Measurements from ENCODE around the gene MYO16.

The MYO16 gene

DNA sequence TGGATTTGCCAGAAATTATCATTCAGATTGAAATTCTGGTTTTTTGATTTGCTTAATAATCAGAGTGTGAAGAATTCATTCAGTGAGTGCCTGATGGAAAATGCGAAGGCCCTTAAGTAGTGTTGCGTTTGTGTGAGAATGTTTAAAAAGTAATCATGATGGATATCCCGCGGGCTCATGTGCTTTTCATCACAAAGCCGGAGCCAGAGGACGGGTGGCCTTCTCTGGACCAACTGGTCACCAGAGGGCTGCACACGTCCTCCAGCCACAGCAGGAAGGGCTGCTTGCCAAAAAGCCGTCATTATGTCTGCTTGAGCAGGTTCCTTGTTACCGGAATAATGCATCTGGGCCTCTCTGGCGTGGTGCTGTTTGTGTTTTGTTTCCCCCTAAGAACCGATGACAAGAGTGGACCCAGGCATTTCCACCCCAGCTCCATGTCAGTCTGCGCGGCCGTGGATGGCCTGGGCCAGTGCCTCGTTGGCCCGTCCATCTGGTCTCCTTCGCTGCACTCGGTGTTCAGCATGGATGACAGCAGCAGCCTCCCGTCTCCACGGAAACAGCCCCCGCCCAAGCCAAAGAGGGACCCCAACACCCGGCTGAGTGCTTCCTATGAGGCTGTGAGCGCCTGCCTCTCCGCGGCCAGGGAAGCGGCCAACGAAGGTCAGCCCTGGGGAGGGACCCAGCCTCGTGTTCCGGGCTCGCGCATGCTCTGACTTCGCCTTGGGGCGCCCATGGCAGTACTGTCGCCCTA is 497.7 kb downstream of the MYO16 start:
- no peak for DNase-seq (ENCODE audit: low read depth)

DNA sequence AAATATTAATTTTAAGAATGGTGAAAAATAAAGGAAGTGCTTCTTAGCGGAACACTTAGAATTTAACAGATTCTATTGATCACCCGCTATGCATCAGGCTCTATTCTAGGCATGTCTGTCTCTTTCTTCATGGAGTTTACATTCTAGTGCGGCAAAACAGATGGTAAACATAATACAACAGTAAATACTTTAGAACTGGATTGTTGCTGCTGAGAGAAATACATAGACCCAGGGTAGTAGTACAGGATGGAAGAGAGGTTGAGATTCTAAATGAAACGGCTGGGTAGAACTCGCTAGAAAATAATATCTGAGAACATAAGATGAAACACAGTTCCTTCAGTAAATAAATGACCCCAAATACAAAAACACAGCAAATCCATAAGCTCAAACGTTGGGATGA is 498.7 kb downstream of the MYO16 start:
- no peak for DNase-seq (ENCODE audit: low read depth)

DNA sequence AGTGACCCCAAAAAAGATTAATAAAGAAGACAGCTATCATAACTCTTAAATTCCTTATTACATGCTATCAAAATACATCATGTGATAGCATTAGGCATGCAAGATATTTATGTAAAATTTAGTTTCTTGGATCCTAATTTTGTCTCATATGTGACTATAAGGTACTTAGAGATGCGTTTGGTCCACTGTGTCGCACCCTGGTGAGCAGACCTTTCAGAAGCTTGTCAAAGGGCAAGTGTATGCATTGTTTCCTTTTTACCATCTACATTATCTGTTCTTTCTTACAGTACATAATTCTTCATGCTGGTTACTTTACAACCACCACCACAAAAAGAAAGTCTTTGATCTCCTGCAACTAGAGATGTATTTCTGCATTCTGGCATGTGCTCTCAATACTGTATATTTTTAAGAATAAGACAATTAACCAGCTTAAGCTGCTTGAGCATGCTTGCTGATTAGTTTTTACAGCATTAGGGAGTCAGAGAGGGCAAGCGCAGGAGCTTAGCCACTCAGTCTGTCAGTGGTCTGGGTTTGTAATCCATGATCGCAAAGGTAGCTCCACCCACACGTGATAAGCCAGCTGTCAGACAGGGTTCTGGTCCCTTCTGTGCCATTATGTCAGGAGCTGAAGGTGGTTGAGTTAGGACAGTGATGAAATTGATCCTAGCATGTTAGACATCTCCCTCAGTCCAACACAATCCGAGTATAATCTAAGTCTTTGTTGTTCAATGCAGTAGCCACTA is 500.9 kb downstream of the MYO16 start:
- no peak for DNase-seq (ENCODE audit: low read depth)

DNA sequence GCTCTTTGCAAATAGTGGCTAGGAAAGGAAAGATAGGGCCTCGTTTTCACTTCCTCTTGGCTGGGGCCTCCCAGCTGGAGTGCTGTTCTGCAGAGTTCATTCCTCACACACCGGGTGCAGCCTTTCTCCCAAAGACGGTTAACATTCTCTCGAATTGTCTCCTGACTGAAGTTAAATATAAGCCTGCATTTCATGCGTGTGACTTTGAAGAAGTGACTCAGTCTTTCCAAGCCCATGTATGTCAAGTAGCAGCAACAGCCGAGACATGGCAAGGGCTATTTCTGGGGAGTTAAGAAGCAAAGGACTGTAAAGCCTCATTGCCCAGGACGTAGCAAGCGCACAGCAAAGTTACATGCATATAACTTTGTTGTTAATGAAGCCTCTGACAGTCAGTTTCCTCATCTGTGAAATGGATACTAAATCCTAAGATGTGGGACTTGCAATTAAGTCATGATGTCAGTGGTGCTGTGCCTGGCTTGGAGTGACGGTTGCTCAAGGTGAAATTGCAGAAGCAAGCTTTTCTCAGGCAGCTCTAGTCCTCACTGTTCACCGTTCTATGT is 502.4 kb downstream of the MYO16 start:
- DNase-seq (ENCODE audit: low read depth): no peak

DNA sequence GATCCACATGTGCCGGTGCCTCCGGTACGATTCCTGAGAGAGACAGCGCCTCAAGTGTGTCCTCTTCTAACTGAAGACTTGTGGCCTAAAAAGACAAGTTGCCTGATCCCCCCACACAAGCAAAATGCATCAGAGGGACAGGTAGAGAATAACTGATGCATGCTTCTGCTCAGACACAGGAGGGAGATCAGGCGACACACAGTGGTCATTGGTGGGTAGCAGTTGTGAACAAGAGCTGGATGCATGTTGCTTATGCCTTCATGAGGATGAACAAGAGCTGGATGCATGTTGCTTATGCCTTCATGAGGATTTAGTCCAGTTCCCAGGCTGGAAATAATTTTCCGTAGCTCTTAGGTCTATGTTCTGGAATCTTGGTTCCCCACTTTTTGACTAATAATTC is 505.6 kb downstream of the MYO16 start:
- DNase-seq (ENCODE audit: low read depth): no peak

DNA sequence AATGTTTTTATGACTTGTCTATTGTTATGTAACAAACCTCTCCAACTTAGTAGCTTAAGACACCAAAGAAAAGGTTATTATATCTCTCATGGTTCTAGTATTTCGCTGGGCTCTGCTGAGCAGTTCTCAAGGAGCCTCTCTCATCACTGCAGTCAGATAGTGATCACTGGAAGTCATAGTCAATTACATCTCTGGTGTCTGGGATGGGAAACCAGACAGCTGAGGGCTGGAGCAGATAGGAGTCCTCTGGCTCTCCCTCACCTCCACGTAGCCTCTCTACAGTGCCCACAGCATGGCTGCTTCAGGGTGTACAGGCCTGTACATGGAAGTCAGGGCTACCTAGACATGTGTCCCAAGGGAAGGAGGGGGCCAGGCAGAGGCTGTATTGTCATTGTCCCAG is 507.5 kb downstream of the MYO16 start:
- no peak for DNase-seq (ENCODE audit: low read depth)

DNA sequence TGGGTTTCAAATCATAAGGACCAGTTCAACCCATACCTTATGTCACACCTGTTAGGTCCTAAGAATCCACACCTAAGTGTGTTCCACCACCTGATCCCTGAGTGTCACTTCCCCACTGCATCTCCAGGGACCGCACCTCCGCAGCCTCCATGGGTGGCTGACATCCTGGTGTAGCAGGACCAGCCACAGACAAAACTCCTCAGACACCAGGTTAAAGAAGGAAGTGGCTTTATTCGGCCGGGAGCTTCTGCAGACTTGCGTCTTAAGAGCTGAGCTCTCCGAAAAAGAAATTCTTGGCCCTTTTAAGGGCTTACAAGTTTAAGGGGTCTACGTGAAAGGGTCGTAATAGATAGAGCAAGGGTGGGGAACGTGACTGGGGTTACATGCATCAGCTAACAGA is 509.9 kb downstream of the MYO16 start:
- DNase-seq (ENCODE audit: low read depth): no peak

DNA sequence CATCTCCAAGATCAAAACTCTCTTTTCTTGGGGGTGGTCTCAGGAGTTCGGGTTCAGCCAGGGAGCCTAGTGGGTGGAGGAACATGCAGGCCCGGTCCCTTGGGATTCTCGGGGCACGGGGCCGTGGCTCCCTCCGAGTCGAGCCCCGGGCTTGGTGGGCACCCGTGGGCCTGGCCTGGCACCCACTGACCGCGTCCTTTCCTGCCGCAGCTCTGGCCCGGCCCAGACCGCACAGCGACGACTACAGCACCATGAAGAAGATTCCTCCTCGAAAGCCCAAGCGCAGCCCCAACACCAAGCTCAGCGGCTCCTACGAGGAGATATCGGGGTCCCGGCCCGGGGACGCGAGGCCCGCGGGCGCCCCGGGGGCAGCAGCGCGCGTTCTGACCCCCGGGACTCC is 510.6 kb downstream of the MYO16 start:
- DNase-seq (ENCODE audit: low read depth): no peak

DNA sequence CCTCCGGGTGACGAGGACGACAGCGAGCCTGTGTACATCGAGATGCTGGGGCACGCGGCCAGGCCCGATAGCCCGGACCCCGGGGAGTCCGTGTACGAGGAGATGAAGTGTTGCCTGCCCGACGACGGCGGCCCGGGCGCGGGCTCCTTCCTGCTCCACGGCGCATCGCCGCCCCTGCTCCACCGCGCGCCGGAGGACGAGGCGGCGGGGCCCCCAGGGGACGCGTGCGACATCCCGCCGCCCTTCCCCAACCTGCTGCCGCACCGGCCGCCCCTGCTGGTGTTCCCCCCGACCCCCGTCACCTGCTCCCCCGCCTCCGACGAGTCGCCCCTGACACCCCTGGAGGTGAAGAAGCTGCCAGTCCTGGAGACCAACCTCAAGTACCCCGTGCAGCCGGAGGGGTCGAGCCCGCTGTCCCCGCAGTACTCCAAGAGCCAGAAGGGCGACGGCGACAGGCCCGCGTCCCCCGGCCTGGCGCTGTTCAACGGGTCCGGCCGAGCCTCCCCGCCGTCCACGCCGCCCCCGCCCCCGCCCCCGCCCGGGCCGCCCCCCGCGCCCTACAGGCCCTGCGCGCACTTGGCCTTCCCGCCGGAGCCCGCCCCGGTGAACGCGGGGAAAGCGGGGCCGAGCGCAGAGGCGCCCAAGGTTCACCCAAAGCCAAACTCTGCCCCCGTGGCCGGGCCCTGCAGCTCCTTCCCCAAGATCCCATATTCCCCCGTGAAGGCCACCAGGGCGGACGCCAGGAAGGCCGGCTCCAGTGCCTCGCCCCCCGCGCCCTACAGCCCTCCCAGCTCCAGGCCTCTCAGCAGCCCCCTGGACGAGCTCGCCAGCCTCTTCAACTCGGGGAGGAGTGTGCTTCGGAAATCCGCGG is 511.3 kb downstream of the MYO16 start:
- no peak for DNase-seq (ENCODE audit: low read depth)

DNA sequence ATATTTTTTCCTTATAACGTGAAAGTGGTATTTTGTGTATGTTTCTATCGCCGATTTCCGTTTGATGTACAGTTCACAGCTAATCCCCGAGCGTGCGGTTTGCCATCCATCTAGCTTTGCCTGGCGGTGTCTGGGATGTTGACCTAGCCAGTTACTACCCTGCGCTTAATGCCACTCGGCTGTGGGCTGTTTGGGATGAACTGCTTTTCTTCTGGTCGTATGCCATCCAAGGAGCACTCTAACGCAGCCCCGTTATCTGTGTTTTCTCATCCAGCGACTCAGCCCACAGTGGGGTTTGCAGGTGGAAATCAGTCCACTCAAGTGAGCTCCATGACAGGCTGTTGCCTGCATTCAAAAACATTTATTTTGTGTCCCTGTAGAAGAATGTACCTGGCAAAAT is 512.3 kb downstream of the MYO16 start:
- no peak for DNase-seq (ENCODE audit: low read depth)

DNA sequence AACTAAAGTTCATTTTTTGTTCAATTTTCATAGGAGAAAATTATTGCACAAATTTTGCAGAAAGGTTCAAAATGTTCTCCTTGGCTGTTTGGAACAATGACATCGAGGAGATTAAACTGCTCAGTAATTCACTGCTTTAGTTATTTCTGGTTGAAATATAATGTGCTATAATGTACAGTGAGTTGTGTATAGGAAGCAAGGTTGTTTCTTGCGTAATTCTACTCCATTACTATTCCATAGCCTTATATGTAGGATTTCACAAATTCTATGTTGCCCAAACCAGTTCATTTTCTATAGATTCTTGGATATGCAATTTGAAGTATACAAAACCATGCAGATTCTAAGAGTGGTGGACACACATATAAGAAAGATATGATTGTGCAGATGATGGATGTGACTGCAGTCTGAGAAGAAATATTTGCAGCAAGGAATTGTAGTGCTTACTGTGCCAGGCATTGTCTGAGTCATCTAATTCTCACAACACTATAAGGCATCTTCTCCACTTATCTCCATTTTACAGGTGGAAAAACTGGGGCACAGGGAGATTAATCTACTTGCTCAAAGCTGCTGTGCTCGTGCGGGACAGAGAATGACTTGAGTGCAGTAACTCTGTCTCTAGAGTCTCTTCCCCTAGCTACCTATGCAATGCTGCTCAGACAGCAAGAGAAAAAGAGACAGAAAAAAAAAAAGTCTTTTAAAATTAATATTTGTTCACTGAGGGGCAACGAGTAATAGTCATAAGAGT is 515.5 kb downstream of the MYO16 start:
- DNase-seq (ENCODE audit: low read depth): no peak

DNA sequence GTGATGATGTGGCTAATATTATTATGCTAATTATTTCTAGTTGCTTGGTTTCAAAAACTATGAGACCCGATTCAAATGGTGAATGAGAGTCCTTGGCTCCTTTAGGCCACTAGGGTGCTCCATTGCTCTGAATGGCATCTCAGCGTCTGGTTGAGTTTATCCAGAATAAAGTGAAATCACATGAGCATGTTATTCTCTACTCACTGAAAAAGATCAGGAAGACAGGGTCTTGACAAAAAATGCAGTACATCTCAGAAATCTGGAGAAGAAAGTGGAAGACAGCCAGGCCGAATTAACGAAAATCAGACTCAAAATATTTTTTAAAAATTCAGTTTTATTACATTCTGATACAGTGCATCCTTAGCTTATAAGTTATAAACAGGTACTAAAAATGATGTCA is 516.2 kb downstream of the MYO16 start:
- DNase-seq (ENCODE audit: low read depth): no peak

DNA sequence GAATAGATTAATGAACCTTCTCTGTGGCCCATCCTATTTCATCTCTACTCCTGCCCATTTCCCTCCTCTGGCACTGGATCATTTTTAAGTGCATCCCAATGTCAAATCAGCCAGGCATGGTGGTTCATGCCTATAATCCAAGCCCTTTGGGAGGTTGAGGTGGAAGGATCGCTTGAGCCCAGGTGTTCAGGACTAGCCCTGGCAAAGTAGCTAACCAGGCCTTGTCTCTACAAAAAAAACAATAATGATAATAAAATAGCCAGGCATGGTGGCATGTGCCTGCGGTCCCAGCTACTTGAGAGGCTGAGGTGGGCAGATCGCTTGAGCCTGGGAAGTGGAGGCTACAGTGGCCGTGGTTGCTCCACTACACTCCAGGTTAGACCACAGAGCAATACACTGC is 517.0 kb downstream of the MYO16 start:
- no peak for DNase-seq (ENCODE audit: low read depth)

DNA sequence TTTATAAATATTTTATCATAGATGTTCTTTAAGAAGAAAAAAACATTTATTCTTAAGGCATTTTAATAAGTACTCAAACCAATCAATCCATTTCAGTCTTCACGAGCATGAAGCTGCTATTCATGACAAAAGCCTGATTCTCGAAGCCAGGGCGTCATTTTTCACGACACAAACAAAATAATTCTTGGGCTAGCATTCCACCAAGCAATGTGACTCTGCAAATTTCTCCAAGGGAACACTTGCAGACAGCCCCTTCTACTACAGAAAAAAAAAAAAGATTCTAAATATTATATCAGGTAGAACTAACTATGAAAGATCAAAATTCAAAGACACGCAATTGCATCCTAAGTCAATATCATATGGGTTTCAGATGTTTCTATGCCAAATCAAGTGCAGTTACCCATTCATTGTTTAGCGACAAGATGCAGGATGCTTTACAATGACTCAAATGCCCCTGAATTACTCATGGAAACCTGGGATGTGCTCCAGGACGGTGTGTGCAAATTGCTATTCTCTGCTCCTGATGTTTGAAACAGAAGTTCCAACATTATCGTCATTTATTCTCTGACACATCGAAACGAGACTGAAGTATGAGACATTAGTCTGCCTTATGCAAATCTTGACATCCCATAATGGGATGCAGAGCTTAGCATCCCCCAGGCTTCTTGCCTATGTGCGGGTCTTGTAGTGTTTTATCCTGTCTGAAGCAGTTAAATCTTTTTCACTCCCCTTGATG is 517.7 kb downstream of the MYO16 start:
- DNase-seq (ENCODE audit: low read depth): no peak

DNA sequence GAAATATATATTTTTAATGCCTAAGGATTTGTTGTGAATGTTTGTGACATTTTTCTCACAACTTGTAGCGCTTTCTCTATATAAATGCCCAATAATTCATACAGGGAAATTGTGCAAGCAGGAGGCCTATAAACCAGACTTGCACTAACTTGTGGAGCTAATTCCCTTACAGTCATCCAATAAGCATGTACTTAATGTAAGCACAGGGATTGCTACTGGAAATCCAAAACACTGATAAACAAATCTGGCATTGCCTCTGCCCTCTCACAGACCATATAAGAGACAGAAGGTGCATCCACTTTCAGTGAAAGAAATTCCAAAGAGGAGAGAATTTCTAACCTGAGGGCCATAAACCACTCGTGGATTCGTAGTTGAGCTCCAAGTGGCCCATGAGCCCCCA is 518.8 kb downstream of the MYO16 start:
- DNase-seq (ENCODE audit: low read depth): no peak

DNA sequence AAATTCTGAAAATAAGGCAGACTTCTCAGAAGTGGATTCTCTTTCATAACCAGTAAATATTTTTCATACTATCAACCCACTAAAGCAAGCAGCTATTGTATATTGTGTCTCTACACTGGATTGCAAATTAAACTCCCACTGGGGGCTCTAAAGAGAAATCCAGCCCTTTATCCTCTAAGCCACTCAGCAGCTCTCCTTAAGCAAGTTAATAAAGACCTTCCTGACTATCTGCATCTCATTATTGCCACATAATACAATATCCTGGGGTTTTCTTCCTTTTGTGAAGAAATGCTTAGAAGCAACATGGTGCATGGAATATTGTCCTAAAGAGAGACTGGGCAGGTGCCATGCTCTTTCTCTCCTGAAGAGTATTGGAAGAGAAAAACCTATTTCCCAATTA is 521.3 kb downstream of the MYO16 start:
- no peak for DNase-seq (ENCODE audit: low read depth)

DNA sequence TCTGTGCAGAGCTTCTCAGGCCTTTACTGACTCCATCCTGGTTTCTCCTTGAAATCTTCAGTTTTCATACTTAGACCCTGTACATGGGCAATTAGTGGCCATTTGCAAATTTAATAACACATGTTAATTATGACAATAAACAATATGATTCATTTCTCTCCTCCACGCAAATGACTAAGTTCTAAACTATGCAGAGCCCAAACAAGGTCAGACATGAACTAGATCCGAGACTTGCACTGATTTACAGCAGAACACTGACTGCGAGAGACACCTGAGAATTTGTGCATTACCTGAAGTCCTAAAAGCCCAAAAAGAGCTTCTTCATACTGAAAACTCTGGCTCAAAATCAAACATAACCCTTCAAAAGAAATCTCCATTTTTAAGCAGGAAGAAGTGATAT is 521.8 kb downstream of the MYO16 start:
- DNase-seq (ENCODE audit: low read depth): no peak

DNA sequence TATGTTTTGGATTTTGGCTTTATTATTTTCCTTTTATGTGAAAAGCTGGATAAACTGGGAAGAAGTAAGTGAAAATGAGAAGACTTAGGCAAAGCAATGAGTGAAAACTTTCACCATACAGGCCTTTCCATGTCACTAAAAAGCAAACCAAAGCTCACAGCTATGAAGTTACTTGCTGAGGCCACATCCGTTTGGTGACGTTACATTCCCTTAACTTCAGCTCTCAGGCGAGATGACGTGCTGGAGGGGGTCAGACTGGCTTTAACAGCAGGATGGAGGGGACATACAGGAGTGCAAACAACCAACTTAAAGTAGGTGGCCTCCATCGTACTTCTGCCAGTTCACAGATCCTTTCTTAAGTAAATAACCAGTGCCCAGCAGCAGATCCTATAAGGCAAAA is 522.3 kb downstream of the MYO16 start:
- DNase-seq (ENCODE audit: low read depth): no peak

DNA sequence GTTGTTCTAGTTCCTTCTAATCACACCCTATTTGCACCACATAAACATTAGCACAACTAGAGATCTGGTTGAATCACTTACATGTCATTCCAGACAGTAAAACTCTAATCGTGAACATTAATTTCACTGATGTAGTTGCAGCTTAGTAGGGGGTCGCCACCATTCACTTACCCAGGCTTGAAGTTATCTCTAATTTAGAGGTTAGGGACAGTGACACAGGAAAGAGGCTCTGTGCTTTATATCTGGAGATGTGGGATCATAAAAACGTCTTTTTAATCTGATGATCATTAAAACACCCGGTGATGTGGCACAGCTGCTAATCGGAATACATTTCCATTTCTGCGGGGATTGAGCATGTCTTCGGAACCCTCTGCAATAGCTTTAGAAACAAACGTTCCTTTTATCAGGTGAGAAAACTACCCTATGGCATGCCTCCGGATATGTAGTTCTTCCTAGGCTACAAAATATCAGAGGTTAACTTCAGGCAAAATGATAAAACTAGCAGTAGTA is 523.0 kb downstream of the MYO16 start:
- no peak for DNase-seq (ENCODE audit: low read depth)

DNA sequence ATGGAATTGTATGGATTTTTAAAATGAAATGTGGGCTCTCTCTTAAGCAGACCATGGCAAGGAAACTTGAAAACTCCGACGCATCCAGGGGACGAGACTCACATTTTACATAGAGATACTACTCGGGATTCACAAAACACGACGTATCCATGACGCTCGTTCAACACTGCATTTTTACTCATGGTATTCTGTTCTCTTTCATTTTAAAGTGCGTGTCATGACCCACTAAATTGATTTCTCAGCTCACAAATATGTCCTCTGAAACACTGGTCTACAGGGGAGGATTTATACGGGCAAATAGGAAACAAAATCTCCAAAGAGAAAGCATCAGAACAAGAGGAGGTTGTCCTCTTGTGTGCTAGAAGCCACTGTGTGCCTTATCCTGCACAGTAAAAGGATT is 523.5 kb downstream of the MYO16 start:
- no peak for DNase-seq (ENCODE audit: low read depth)

DNA sequence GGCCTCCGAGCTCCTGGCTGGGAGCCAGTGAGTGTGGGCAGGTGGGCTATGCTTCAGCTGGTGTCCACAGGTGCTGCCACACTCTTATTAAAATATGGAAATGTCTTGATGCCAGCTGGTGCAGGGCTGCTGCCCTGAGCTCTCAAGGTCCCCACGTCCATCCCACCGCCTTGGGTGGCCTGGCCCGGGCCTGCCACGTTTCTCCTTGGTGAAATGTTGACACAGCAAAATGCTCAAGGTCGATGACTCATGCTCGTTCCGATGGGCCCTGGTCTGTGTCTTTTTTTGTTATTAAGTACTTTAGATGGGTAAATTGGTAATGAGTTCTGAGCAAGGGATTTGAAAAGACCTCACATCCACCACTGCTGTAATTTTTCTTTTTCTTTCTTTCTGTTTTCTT is 524.7 kb downstream of the MYO16 start:
- DNase-seq (ENCODE audit: low read depth): no peak
